H1 (cell line): ENCODE measurements around the gene UBE2I.

Source experiments
- ATF3 ChIP-seq: IDR thresholded peaks from 2 replicates; pipeline ENCODE4 v1.6.1; 2011; ENCODE audit warnings: low read depth, mild to moderate bottlenecking, low read length; ENCODE audit not compliant: insufficient read depth
- CEBPB ChIP-seq: IDR thresholded peaks from 2 replicates; pipeline ENCODE4 v1.6.1; 2012; ENCODE audit warnings: low read depth, low read length
- CTCF ChIP-seq, 3 experiments: IDR thresholded peaks; 1 replicate in 2 of 3; 2 replicates in 1 of 3; pipeline versions ENCODE4 v1.5.1 to v1.6.1; 2011; ENCODE audit warnings: low read length in 3 of 3, mild to moderate bottlenecking in 3 of 3, inconsistent platforms in 2 of 3, low read depth in 1 of 3, moderate library complexity in 1 of 3; ENCODE audit not compliant: insufficient read depth in 1 of 3; ENCODE audit errors: control extremely low read depth in 1 of 3
- HDAC6 ChIP-seq: IDR thresholded peaks from one replicate; pipeline ENCODE4 v1.7.1; 2012; ENCODE audit warnings: low read depth, mild to moderate bottlenecking, inconsistent platforms, low read length, moderate library complexity
- JUN ChIP-seq: IDR thresholded peaks from 2 replicates; pipeline ENCODE4 v1.6.1; 2011; ENCODE audit warnings: low read depth, mild to moderate bottlenecking, improper control_type of control experiment, low read length
- MAX ChIP-seq: IDR thresholded peaks from 2 replicates; pipeline ENCODE4 v1.6.1; 2012; ENCODE audit warnings: inconsistent platforms
- POLR2A ChIP-seq, 2 experiments: IDR thresholded peaks; 1 replicate in 1 of 2; 2 replicates in 1 of 2; pipeline ENCODE4 v1.6.1; 2011; ENCODE audit warnings: low read depth in 2 of 2, low read length in 2 of 2, mild to moderate bottlenecking in 2 of 2; ENCODE audit errors: control extremely low read depth in 1 of 2
- POLR2AphosphoS5 ChIP-seq: IDR thresholded peaks from 2 replicates; pipeline ENCODE4 v1.6.1; 2011; ENCODE audit warnings: low read depth, low read length
- RNF2 ChIP-seq: fragments of 200-900, 300-1000 bp; sonication (generic); IDR thresholded peaks from 2 replicates; pipeline ENCODE4 v1.7.1; 2016; ENCODE audit warnings: borderline replicate concordance, low read depth, mild to moderate bottlenecking, antibody characterized with exemption, low read length; ENCODE audit not compliant: poor library complexity, severe bottlenecking; ENCODE audit errors: missing control alignments
- TAF1 ChIP-seq: IDR thresholded peaks from 2 replicates; pipeline ENCODE4 v1.6.1; 2011; ENCODE audit warnings: mild to moderate bottlenecking, low read depth, low read length
- USF2 ChIP-seq: IDR thresholded peaks from 2 replicates; pipeline ENCODE4 v1.6.1; 2011; ENCODE audit warnings: low read length, improper control_type of control experiment

- TF ChIP-seq CTCF (IDR thresholded peaks at IDR 0.05; ENCODE audit: control extremely low read depth in 1 of 3, insufficient read depth in 1 of 3, low read depth in 1 of 3, low read length in 3 of 3), result no peak
- TF ChIP-seq USF2, result no peak
- no peak for TF ChIP-seq ATF3
- TF ChIP-seq CEBPB, result no peak
- TF ChIP-seq TAF1, result no peak
- TF ChIP-seq RNF2, result no peak
- no peak for TF ChIP-seq POLR2AphosphoS5
- no peak for TF ChIP-seq JUN
- no peak for TF ChIP-seq MAX
- TF ChIP-seq HDAC6, result no peak
- TF ChIP-seq POLR2A (IDR thresholded peaks at IDR 0.05; ENCODE audit: control extremely low read depth in 1 of 2, low read depth in 2 of 2, low read length in 2 of 2), result no peak
Observed at GRCh38 chr16:1337486-1337885, 28.1 kb downstream of the UBE2I start.
